NCI-H82 treated with DMSO at 0.1 percent for 48 hours (cell line): Measurements from ENCODE around the gene TMEM182.

Experiments
- DNase-seq: peaks from one replicate; lab custom pipeline; 2025; ENCODE audit not compliant: unreplicated experiment; lab: John Stamatoyannopoulos, UW

The TMEM182 gene

DNA sequence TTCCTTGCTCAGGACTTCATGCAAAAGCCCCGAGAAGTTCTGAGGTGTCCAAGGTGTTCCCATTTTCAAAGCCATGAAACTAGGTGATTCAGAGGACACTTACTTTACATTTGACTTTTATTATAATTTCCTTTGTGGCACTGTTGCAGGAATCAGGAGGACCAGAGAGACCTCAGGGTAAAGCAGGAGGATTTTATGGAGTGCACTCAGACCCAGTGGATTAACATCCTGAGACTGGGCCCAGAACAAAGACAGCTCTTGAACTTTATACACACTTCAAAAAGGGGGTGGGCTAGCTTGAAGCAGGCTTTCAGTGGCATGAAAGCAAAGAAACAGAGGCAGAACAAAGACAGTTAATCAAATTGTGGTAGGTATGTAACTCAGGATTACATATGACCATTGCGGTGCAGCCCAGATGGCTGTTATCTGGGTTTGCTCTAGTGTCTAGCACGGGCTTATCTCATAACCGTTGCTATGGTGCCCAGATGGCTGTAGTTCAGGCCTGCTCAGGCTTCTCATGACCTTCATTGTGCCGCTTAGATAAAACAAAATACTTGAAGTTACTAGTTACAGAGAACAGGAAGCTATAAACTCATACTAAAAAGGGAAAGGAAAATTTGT lies 39.4 kb downstream of the TMEM182 start:
- DNase-seq: no peak

GRCh38 chr2:102801858-102802699 lies 40.2 kb downstream of the TMEM182 start:
- no peak for DNase-seq

DNA sequence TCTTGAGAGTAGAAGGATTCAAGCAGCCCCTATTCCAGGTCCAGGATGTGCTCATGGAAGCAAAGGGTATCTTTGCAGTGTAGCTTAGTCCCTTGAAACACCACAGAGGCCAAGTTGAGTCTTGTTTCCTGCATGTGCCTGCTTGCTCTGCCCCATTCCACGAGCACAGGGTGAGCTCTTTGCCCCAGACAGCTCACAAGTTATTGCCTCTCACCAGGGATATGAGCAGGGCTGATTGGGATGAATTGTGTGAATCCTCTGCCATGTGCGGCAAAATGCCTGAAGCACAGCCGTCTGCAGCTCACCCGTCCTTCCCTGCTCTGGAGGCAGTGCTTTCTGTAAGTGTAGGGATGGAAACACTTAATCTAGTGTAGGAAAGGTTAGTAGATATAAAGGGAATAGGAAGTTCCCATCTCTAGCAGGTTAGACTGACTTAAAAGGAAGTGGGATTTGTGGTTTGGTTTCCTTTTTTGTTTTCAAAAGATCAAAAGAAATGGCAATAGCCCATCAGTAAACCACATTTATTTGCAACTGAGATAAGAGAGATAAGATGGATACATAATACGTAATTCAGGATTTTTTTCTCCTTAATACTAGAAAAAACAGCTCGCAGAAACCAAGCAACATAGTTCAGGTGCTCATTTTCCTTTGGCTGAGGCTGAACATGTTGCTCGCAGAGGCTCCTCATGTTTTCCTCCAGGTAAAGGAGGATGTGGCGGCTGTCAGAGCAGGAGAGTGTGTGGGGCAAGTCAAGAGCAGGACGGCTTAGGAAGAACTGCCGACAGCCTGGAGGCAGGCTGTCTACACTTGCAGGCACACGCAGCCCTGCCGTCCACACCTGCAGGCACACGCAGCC lies 41.4 kb downstream of the TMEM182 start:
- no peak for DNase-seq

DNA sequence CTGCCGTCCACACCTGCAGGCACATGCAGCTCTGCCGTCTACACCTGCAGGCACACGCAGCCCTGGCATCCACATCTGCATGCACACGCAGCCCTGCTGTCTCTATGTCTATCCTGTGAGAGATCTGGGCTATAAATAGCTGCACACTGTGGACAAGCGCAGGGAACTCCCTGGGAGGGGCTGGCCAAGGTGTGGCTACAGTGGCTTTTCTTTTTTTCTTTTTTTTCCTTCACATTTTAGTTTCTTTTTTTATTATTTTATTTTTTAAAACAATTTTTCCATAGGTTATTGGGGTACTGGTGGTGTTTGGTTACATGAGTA lies 42.0 kb downstream of the TMEM182 start:
- no peak for DNase-seq

GRCh38 chr2:102806250-102806837 lies 44.5 kb downstream of the TMEM182 start:
- peak; percentile 7 for DNase-seq

DNA sequence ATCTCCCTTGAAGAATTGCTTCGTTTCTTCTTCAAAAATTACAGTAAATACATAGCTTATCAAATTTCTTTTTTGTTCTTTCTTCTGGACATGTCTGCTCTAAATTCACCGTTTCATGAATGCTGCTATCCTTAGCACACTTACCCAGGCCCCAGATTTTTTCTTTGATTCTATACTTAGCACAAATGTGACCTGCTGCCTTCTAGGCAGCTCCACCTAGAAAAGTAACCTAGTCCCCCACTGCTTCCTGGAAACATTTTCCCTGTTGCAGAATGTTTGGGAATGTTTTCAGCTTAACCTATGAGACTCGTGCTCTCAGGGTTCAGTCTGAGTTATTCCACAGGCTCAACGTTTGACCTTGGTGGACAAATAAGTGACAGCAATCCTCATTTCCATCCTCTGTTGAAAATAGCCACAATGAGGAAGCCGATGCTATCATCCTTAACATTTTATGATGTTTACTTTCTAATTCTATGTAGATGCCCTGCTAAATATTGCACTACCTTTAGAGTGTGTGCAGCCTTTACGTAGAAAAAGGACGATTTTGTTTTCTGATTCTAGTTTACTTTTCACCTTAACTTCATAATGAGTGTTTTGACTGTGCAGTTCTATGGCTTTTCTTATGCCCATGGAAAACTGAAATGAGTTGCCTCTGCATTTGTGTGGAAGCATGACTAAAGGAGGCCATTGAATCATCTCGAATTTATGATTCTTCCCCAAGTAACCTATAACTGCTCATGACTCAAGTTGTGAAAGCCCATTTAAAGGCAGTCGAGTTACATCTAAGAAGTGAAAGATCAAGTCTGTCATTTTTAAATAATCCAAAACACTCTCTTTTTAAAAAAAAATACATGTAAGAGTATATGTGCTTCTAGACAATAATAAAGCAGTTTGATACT lies 47.7 kb downstream of the TMEM182 start:
- DNase-seq: no peak

GRCh38 chr2:102815285-102815684 lies 53.5 kb downstream of the TMEM182 start:
- no peak for DNase-seq

DNA sequence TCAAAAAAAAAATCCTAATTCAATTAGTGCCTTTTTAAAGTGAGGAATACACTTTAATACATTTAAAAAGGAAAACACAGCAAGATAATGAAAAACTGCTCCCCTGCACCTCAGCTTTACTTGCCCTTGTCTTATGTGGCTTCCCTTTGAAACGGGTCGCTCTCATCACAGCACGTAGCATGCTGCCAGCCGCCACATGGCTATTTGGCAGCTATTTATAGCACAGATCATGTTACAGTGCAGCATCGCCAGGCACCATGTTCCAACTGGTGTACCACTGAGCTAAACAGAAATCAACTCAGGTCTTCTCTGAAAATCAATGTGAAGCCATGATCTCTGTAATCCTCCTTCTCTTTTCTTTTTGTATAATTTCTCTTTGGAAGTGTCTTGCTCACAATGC lies 65.1 kb downstream of the TMEM182 start:
- DNase-seq: peak; percentile 29

- no peak for DNase-seq
Measured at GRCh38 chr2:102832789-102833188, 71.0 kb downstream of the TMEM182 start.

GRCh38 chr2:102834523-102835273 lies 72.9 kb downstream of the TMEM182 start:
- no peak for DNase-seq

DNA sequence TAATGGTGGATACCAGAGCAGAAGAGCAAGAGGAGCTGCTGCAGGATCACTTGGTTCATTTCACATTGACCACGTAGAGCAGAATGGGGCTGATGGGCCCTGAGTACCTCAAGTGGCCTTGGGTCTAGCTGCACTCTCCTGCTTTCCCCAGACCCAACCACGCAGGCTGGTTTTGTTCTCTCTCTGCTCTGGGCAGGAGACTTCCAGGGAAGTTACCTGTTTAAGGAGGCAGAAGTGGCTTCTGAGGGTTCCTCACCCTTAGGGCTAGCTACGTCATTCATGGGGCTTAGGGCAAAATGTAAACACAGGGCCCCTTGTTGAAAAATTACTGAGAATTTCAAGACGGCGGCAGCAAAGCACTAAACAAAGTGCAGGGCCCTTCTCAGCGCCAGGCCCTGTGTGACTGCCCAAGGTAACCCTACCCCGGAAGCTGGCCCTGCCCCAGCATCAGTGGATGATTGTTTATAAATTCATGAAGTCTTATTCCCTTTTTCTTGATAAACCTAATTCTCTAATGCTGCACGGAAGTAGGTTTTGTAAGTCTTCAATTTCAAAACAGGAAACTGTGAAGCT lies 75.9 kb downstream of the TMEM182 start:
- no peak for DNase-seq

- peak; percentile 11 for DNase-seq
Measured at GRCh38 chr2:102839668-102840388, 78.0 kb downstream of the TMEM182 start.

GRCh38 chr2:102841107-102841840 lies 79.4 kb downstream of the TMEM182 start:
- DNase-seq: peak; percentile 2

DNA sequence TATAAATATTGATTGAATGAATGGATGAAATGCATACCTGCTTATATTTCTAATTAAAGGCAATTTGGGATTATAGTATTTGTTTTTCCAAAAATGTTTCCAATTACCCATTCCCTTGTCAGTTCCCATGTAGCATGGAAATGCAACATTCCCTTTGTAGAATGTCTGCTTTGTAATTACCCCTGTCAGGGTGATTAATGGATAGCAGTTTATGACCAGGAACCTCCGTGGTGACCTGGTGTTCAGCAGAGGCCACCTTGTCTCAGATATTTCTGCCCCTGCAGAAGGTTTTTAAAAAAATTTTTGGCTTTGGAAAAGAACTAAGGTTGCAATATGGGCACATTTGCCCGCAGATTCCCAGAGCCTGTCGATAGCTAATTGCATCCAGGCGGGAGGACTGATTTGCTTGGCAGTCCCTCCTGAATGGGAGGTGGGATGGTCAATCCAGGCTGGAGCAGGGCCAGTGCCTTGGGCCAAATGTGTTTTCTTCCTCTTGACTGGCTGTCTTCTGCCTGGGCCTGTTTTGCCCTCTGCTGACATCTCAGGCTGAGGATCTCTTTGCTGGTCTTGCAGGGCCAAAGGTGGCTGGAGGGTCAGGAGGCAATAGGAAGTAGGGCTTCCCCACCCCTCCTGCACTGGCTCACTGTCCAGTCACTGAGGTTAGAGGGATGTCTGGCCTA lies 82.1 kb downstream of the TMEM182 start:
- no peak for DNase-seq

DNA sequence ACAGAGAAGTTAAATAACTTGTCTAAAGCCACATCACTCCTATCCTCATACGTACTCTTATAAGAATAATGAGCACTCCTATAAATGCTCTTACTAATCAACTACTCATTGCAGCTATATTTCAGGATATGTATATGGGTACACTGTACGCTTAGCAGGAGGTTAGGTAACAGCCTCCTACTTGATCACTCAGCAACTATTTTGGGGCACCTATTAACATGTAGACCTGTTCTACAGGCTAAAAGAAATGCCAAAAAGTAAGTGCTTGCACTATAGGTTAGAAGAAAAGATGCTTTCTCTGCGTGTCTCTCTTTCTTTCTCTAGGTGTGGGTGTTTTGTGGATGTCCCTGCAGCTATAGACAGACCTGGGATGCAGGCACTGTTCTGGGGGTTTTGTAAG lies 83.1 kb downstream of the TMEM182 start:
- no peak for DNase-seq

DNA sequence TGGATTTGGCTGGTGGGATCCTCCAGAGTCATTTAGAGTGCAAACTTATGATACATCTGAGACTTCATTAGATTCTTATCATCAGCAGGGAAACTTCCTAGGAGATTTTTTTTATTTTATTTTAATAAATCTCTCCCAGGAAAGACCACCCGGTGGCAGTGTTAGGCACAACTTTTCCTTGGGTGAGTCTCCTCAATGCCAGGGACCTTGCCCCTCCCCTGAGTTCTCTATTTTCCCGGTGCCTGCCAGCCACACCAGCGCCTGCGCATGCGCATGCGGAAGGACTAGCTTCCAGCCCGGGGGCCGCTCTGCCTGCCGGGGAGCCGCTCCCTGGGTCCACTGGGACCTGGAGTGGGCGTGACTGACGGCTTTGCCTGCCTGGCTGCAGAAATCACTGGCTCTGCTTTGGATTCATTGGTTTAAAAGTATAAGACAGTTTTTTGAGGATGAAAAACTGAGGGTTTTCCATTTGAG lies 86.6 kb downstream of the TMEM182 start:
- peak; percentile 71 for DNase-seq

GRCh38 chr2:102850888-102851287 lies 89.1 kb downstream of the TMEM182 start:
- no peak for DNase-seq
